GM12864 (cell line): ENCODE measurements around the gene RYR2.

Experiments used
- DNase-seq: peaks from one replicate; pipeline ENCODE4 v3.0.0-alpha.2; 2011; ENCODE audit warnings: low read depth
- H3K4me3 ChIP-seq: 2 replicates; pipeline ENCODE4 v1.5.1; 2011; ENCODE audit warnings: mild to moderate bottlenecking, low read depth, low read length, control low read depth
- CTCF ChIP-seq: IDR thresholded peaks from 2 replicates; pipeline ENCODE4 v1.5.1; 2011; ENCODE audit warnings: low read depth, mild to moderate bottlenecking, moderate library complexity, low read length, control low read depth, inconsistent platforms; ENCODE audit errors: missing control alignments

The RYR2 gene

GRCh38 chr1:237677979-237678378, 636.0 kb downstream of the RYR2 start:
- no peak for TF ChIP-seq CTCF
- DNase-seq, result no peak
- no peak overlapping the region for H3K4me3 ChIP-seq

- no peak for DNase-seq
- TF ChIP-seq CTCF, result no peak
Measured at GRCh38 chr1:237679687-237680086, 637.7 kb downstream of the RYR2 start.

GRCh38 chr1:237681210-237681609, 639.2 kb downstream of the RYR2 start:
- TF ChIP-seq CTCF, result no peak
- no peak overlapping the region for H3K4me3 ChIP-seq
- DNase-seq, result no peak

More at GRCh38 chr1:237679687-237680086, 637.7 kb downstream of the RYR2 start:
- H3K4me3 ChIP-seq, result no peak overlapping the region

GRCh38 chr1:237684236-237684635, 642.3 kb downstream of the RYR2 start:
- H3K4me3 ChIP-seq, result no peak overlapping the region
- no peak for DNase-seq
- no peak for TF ChIP-seq CTCF

- no peak for TF ChIP-seq CTCF
- DNase-seq, result no peak
- no peak overlapping the region for H3K4me3 ChIP-seq
Measured at GRCh38 chr1:237685551-237685950, 643.6 kb downstream of the RYR2 start.

GRCh38 chr1:237687804-237688203, 645.8 kb downstream of the RYR2 start:
- H3K4me3 ChIP-seq, result no peak overlapping the region
- TF ChIP-seq CTCF, result no peak
- no peak for DNase-seq

GRCh38 chr1:237690656-237691055, 648.7 kb downstream of the RYR2 start:
- no peak for TF ChIP-seq CTCF
- H3K4me3 ChIP-seq, result no peak overlapping the region
- DNase-seq, result no peak
